GM12865 (cell line): ENCODE measurements around the gene MCFD2.

Experiments
- DNase-seq: peaks from one replicate; pipeline ENCODE4 v3.0.0; 2010; ENCODE audit warnings: low read depth
- H3K4me3 ChIP-seq: 2 replicates; pipeline ENCODE4 v1.5.1; 2011; ENCODE audit warnings: mild to moderate bottlenecking, low read depth, low read length, control low read depth
- TF ChIP-seq, protein P1 (sequence below): IDR thresholded peaks from 2 replicates; pipeline ENCODE4 v1.5.1; 2011; ENCODE audit warnings: low read length, control low read depth, low read depth, inconsistent platforms; ENCODE audit not compliant: insufficient read depth; ENCODE audit errors: missing control alignments

The MCFD2 gene

DNA sequence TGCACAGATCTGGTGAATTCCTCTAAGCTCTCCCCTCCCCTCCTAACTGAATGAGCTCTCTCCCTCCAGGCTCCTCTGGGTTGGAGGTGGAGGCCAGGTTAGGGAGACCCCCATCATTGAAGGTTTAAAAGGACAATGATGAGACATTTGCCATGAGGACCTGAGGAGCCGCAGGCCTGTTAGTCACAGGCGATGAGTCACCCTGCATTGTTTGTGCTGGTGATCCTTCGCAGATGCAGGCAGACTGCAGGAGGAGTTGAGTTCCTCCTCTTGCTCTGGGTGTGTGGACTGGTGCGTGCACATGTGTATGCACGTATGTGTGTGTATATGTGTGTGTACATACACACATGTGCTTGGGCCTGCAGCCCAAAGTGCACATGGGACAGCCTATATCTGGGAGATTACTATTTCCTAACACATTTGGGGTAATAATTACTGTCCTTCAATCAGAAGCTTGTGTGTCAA, 42.0 kb downstream of the MCFD2 start:
- no peak for DNase-seq
- TF ChIP-seq, protein P1, sequence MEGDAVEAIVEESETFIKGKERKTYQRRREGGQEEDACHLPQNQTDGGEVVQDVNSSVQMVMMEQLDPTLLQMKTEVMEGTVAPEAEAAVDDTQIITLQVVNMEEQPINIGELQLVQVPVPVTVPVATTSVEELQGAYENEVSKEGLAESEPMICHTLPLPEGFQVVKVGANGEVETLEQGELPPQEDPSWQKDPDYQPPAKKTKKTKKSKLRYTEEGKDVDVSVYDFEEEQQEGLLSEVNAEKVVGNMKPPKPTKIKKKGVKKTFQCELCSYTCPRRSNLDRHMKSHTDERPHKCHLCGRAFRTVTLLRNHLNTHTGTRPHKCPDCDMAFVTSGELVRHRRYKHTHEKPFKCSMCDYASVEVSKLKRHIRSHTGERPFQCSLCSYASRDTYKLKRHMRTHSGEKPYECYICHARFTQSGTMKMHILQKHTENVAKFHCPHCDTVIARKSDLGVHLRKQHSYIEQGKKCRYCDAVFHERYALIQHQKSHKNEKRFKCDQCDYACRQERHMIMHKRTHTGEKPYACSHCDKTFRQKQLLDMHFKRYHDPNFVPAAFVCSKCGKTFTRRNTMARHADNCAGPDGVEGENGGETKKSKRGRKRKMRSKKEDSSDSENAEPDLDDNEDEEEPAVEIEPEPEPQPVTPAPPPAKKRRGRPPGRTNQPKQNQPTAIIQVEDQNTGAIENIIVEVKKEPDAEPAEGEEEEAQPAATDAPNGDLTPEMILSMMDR: no peak
- H3K4me3 ChIP-seq: no peak overlapping the region

DNA sequence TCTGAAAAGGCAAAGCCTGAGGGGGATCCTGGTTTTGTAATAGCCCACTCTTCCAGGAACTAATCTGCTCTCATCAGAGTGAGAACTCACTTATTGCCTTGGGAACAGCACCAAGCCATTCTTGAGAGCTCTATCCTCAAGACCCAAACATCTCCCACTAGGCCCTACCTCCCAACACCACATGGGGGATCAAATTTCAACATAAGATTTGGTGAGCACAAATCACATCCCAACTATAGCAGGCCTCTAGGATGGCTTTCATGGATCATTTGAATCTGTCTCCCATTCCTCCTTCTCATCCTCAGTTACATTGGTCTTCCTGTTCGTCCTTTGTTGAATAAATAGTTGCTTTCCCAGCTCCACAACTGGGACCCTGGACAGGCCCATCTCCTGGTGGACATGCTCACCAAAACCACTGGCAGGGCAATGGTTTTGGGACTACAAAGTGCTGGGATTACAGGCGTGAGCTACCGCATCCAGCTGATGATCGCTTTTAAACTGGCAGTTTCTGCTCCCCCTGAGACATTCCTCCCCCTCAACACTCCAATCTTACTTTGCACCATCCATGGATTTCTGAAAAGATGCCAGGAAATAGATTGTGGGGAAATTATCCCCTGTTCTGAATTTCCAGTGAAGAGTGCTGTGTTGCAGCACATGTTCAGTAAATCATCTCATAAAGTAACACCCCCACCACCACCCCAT, 42.6 kb downstream of the MCFD2 start:
- no peak for DNase-seq
- TF ChIP-seq, protein P1: no peak
- H3K4me3 ChIP-seq: no peak overlapping the region

DNA sequence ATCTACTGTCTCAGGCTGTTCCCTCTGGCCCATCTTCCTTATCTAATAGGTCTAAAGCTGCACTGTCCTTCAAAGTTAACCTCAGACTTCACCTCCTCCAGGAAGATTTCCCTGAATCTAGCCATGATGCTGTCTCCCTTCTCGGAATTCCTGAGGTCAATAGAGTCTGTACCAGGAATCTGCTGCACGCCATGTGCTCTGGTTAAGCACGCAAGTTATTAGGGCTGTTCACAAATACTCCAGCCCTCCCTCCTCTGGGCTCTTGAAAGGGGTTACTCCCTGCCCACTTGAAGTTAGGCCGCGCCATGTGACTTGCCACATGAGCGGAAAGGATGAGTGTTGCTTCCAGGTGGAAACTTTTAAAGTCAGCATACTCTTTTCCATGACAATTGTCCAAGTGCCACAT, 43.6 kb downstream of the MCFD2 start:
- TF ChIP-seq, protein P1: no peak
- H3K4me3 ChIP-seq: no peak overlapping the region
- DNase-seq: no peak

DNA sequence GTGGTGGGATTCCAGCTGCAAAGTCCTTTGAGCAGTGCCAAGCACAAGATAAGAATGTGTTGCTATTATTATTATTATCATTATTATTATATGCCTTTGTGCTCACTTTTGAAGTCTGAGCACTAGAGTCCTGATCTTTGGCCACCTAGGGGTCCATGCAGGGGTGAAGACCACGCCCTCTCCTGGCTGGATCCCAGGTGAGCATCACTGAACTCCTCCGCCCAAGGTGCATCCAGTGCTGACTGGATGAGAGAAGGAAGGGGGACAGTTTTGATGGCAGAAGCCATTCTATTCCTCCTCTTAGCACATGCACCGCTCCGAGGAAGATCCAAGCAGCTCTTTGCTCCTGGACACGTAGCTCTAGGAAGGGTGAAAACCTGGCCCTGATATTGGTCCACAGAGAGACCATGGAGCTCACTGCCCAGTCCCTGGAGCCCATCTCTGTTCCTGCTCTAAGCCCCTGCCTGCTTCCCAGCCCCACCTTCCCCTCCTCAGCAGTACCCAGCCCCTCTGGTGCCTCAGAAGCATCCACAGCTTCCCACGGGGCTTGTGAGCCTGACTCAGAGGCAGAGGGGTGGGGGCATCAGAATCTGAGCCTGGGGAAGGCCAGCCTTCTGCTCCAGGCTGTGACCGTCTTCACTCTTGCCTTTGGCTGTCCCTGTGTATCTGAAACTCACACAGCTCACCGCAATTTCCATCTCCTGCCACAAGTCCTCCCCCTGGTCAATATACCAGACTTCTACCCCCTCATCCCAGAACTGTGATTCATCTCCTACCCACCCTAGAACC, 45.4 kb downstream of the MCFD2 start:
- TF ChIP-seq, protein P1: no peak
- no peak for DNase-seq
- H3K4me3 ChIP-seq: no peak overlapping the region

DNA sequence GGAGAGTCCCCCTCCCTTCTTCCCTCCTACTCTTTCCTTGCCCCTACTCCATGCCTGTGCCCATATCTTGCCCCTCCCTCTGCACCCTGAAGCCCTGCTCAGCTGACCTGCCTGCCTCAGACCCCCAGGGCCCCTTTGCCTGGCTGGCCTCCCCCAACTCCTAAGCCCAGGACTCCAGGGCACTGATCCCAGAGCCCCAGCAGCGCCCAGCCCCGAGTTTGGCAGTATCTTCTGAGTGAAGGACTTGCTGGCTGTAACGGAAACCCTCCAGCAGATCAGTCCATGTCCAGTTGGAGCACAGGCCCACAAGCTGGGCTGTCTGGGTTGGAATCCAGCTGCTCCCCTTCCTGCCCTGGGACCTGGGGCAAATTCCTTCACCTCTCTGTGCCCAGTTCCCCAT, 46.0 kb downstream of the MCFD2 start:
- TF ChIP-seq, protein P1: no peak

DNA sequence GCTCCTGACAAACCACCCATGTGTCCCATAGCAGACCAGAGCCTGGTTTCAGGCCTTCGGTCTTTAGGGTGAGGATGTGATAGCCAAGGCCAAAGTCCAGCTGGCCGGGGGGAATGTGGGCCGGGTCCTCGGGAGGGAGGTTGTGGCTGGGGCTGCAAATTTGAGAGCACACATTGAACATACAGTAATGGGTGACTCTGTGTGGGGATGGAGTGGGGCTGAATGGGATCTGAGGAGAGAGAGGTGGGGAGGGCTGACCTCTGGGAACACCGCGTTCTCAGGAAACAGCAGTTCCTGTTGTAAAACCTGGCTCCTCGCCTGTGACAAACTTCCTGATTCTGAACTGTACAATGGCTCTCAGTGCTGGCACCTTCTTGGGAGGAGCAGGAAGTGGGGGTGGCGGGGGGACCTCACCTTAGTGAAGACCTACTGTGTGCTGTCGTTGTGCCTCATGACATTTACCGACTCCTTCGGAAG, 48.8 kb downstream of the MCFD2 start:
- no peak overlapping the region for H3K4me3 ChIP-seq
- TF ChIP-seq, protein P1: no peak

More for the DNA sequence above, 46.0 kb downstream of the MCFD2 start:
- no peak overlapping the region for H3K4me3 ChIP-seq
- no peak for DNase-seq

More for the DNA sequence above, 48.8 kb downstream of the MCFD2 start:
- DNase-seq: no peak
